ENCODE measurements around the gene HARS1. TPM values are rescaled to one million over a fixed set of nuclear protein-coding genes. Genes with fewer than 3 reads are reported as not detected.

Gene HARS1
- total RNA-seq, 5 donors from 2014 or later (not counting 1 experiment from before 2014, with no cell fraction given): 55.8 to 71.1 (median 70.0) TPM

DNA sequence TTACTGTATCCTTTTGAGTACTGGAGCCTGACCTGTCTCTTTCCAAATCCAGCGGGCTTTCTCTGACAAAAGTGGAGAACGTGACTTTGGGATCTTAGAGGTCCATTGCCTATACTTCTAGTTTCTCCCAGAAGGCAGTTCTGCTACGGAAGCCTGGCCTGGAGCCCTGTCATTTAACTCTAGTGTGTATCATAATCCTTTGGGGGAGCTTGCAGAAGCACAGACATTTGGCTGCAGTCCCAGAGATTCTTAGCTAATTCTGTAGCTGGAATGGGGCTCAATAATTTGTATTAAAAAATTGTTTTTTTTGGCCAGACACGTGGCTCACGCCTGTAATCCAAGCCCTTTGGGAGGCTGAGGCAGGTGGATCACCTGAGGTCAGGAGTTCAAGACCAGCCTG lies 3.1 kb upstream of the HARS1 start:
- POLR2A ChIA-PET: interaction anchor here (0.5 to 0.8 kb wide), 4 partner anchors 9 to 392 kb away, joined by 3 to 5 read pairs (median 3); no protein-coding TSS in a partner anchor
- peaks cover 34 to 45% (median 36%) of the 10 kb centered on the region in 3 donors for H3K4me1 Mint-ChIP-seq
- H3K27ac Mint-ChIP-seq: no peak overlapping the region
- Histone ChIP-seq H3K27ac (ENCODE audit: low read length) (no peak overlapping the region), H3K4me1 (ENCODE audit: control insufficient read depth in 1 of 2, extremely low read depth in 1 of 2, insufficient read depth in 2 of 2, low read length in 2 of 2) (peaks cover 17 to 21% of the 10 kb centered on the region in 2 experiments), H3K4me3 (ENCODE audit: control insufficient read depth in 1 of 2, extremely low read depth in 1 of 2, low read length in 1 of 2) (no peak overlapping the region), H3K27me3 (replicated peaks in 1 of 2; ENCODE audit: control insufficient read depth in 2 of 2, extremely low read depth in 1 of 2, insufficient read depth in 2 of 2, low read length in 1 of 2) (no peaks in the 10 kb centered on the region), H3K9me3 (no peaks in the 10 kb centered on the region), H3K36me3 (ENCODE audit: control insufficient read depth in 2 of 2, extremely low read depth in 1 of 2, insufficient read depth in 1 of 2, low read length in 1 of 2) (peaks cover 18 to 59% of the 10 kb centered on the region in 2 donors)
- no peak for DNase-seq
- no peak overlapping the region for H3K4me3 Mint-ChIP-seq
- no peak for ATAC-seq (replicated peaks in 1 of 4)
- CTCF ChIA-PET: no interaction called here
- 95% methylated on average over 4 of the region's 5 CpGs for WGBS (ENCODE audit: insufficient coverage)
- H3K9me3 Mint-ChIP-seq: no peaks in the 10 kb centered on the region
- H3K27me3 Mint-ChIP-seq: no peaks in the 10 kb centered on the region
- peaks cover 50% of the 10 kb centered on the region for H3K36me3 Mint-ChIP-seq

DNA sequence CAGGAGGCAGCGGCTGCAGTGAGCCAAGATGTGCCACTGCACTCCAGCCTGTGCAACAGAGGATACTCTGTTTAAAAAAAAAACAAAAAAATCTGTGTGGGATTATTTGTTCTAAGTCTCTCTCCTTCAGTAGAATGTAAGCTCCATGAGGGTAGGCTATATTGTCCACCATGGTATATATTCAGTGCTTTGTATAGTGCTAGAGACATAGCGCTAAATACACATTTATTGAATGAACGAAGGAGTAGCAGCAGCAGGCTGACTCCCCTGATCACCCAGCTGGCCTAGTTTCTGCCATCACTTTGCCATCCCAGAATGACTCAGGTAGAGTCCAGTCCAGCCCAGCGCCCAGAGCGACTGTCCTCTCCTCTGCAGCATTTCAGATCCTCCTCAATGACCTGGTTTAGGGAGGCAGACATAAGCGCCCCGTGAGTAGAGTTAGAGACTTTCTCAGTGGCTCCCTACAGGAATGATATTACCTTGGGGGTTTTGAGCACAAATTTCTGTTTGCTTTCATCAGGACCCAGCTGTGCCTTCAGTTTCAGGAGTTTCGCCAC lies 716 bp downstream of the HARS1 start:
- DNase-seq (no peak), ATAC-seq (replicated peaks in 1 of 4) (no peak)
- Mint-ChIP-seq H3K4me3 (peak overlapping the region; percentile 99 to 100 (median 99)), H3K27me3 (no peaks in the 10 kb centered on the region), H3K36me3 (peaks cover 29% of the 10 kb centered on the region), H3K27ac (peak overlapping the region; percentile 99), H3K9me3 (no peaks in the 10 kb centered on the region), H3K4me1 (peaks cover 47 to 50% (median 50%) of the 10 kb centered on the region in 3 donors)
- ChIA-PET POLR2A (interaction anchor here (0.6 to 1.5 kb wide), 5 partner anchors 10 to 133 kb away, joined by 3 to 6 read pairs (median 3); partner anchors contain the start of genes ZMAT2 (in 2 of the 2), IK (in 1 of the 2), NDUFA2 (in 1 of the 2) and SRA1 (in 1 of the 2)), CTCF (interaction anchor here in 1 of 2 donors (0.6 to 1.8 kb wide), 4 partner anchors 10 to 221 kb away, joined by 3 to 13 read pairs (median 6); partner anchors contain the start of genes IK, NDUFA2 and ZMAT2)
- Histone ChIP-seq H3K9me3 (no peaks in the 10 kb centered on the region), H3K27me3 (replicated peaks in 1 of 2; ENCODE audit: control insufficient read depth in 2 of 2, extremely low read depth in 1 of 2, insufficient read depth in 2 of 2, low read length in 1 of 2) (no peaks in the 10 kb centered on the region), H3K27ac (ENCODE audit: low read length) (peak overlapping the region; percentile 75), H3K36me3 (ENCODE audit: control insufficient read depth in 2 of 2, extremely low read depth in 1 of 2, insufficient read depth in 1 of 2, low read length in 1 of 2) (peaks cover 7 to 37% of the 10 kb centered on the region in 2 donors), H3K4me1 (ENCODE audit: control insufficient read depth in 1 of 2, extremely low read depth in 1 of 2, insufficient read depth in 2 of 2, low read length in 2 of 2) (peaks cover 17 to 24% of the 10 kb centered on the region in 2 experiments), H3K4me3 (ENCODE audit: control insufficient read depth in 1 of 2, extremely low read depth in 1 of 2, low read length in 1 of 2) (peak overlapping the region; percentile 85 to 95)
- WGBS (ENCODE audit: insufficient coverage): 63% methylated on average over 3 of the region's 8 CpGs

DNA sequence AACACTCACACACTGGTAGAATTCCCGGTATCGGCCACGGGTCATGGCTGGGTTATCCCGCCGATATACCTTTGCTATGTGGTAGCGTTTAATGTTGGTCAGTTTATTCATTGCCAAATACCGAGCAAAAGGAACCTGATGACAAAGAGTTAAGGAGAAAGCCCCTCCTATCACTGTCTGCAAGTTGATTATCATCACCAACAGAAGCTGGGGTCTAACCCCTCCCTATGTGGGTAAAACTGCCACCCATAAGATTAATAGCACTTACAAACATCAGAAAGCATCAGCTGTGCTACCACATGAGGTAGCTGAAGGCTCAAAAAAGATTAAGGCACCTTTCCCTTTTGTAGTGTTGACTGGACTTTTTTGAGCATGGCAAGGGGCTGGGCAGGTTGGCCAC lies 12.2 kb downstream of the HARS1 start:
- DNase-seq (no peak), ATAC-seq (replicated peaks in 1 of 4) (no peak)
- Histone ChIP-seq H3K4me3 (ENCODE audit: control insufficient read depth in 1 of 2, extremely low read depth in 1 of 2, low read length in 1 of 2) (no peak overlapping the region), H3K36me3 (ENCODE audit: control insufficient read depth in 2 of 2, extremely low read depth in 1 of 2, insufficient read depth in 1 of 2, low read length in 1 of 2) (peaks cover 4 to 86% of the 10 kb centered on the region in 2 donors), H3K9me3 (no peaks in the 10 kb centered on the region), H3K4me1 (ENCODE audit: control insufficient read depth in 1 of 2, extremely low read depth in 1 of 2, insufficient read depth in 2 of 2, low read length in 2 of 2) (no peaks in the 10 kb centered on the region), H3K27me3 (replicated peaks in 1 of 2; ENCODE audit: control insufficient read depth in 2 of 2, extremely low read depth in 1 of 2, insufficient read depth in 2 of 2, low read length in 1 of 2) (no peaks in the 10 kb centered on the region), H3K27ac (ENCODE audit: low read length) (no peak overlapping the region)
- H3K9me3 Mint-ChIP-seq: no peaks in the 10 kb centered on the region
- WGBS (ENCODE audit: insufficient coverage): 100% methylated on average over 1 of the region's 7 CpGs
- POLR2A ChIA-PET: interaction anchor here in 1 of 2 donors (0.5 kb wide), 1 partner anchor 8 kb away, joined by 3 read pairs; no protein-coding TSS in a partner anchor
- H3K27ac Mint-ChIP-seq: no peak overlapping the region
- no peak overlapping the region for H3K4me3 Mint-ChIP-seq
- H3K36me3 Mint-ChIP-seq: peaks cover 58% of the 10 kb centered on the region
- H3K4me1 Mint-ChIP-seq: no peaks in the 10 kb centered on the region
- no peaks in the 10 kb centered on the region for H3K27me3 Mint-ChIP-seq
- CTCF ChIA-PET: interaction anchor here in 1 of 2 donors (0.6 kb wide), 1 partner anchor 19 kb away, joined by 3 read pairs; no protein-coding TSS in a partner anchor

DNA sequence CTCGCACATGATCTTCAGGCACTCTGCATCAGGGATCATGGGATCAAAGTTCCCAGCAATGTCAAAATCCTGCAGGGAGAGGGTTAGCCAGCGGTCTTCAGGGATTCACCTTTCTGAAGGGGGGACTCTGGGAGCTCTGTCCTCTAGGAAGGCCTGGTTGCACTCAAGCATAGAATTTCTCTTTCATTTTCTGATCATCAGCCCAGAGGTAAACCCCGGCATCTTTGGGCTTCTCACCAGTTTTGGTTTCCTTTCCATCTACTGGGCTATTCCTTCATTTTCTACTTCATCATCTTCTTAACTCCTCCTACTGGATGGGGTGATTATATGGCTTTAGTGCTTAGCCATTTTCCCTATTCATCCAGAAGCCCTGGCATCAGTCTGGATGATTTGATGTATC lies 13.2 kb downstream of the HARS1 start:
- no peaks in the 10 kb centered on the region for H3K4me1 Mint-ChIP-seq
- H3K27me3 Mint-ChIP-seq: no peaks in the 10 kb centered on the region
- no peak overlapping the region for H3K4me3 Mint-ChIP-seq
- DNase-seq (no peak), ATAC-seq (replicated peaks in 1 of 4) (no peak)
- Histone ChIP-seq H3K27me3 (replicated peaks in 1 of 2; ENCODE audit: control insufficient read depth in 2 of 2, extremely low read depth in 1 of 2, insufficient read depth in 2 of 2, low read length in 1 of 2) (no peaks in the 10 kb centered on the region), H3K9me3 (no peaks in the 10 kb centered on the region), H3K27ac (ENCODE audit: low read length) (no peak overlapping the region), H3K36me3 (ENCODE audit: control insufficient read depth in 2 of 2, extremely low read depth in 1 of 2, insufficient read depth in 1 of 2, low read length in 1 of 2) (peaks cover 8 to 91% of the 10 kb centered on the region in 2 donors), H3K4me1 (ENCODE audit: control insufficient read depth in 1 of 2, extremely low read depth in 1 of 2, insufficient read depth in 2 of 2, low read length in 2 of 2) (no peaks in the 10 kb centered on the region), H3K4me3 (ENCODE audit: control insufficient read depth in 1 of 2, extremely low read depth in 1 of 2, low read length in 1 of 2) (no peak overlapping the region)
- 100% methylated on average over 1 of the region's 3 CpGs for WGBS (ENCODE audit: insufficient coverage)
- ChIA-PET POLR2A (no interaction called here), CTCF (no interaction called here)
- H3K27ac Mint-ChIP-seq: no peak overlapping the region
- no peaks in the 10 kb centered on the region for H3K9me3 Mint-ChIP-seq
- peaks cover 55% of the 10 kb centered on the region for H3K36me3 Mint-ChIP-seq

DNA sequence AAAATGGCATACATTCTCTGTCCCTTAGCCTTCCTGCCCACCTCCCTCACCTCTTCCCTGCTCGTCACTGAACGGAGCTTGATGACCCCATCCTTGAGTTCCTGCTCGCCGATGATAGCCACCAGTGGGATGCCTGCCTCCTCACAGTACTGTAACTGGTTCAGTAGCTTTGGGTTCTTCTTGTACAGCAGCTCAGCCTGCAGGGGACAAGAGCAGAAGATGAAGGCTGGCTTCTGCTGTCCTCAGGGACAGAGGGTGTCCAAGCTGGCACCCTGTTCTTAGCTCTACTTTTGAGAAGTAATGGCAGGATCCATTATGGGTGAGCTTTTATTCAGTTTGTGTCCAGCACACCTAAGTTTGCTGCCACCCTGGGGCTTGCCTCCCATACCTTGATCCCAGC lies 16.5 kb downstream of the HARS1 start:
- no peak overlapping the region for H3K27ac ChIP-seq (ENCODE audit: low read length)
- H3K9me3 ChIP-seq: no peaks in the 10 kb centered on the region
- Mint-ChIP-seq H3K4me3 (no peak overlapping the region), H3K9me3 (no peaks in the 10 kb centered on the region), H3K36me3 (peaks cover 50% of the 10 kb centered on the region), H3K27ac (peak overlapping the region in 1 of 2 donors; percentile 0), H3K4me1 (no peaks in the 10 kb centered on the region), H3K27me3 (no peaks in the 10 kb centered on the region)
- ChIA-PET CTCF (interaction anchor here (0.6 to 0.7 kb wide), 4 partner anchors 281 to 558 kb away, joined by 3 to 5 read pairs (median 4); no protein-coding TSS in a partner anchor), POLR2A (interaction anchor here in 1 of 2 donors (0.8 kb wide), 1 partner anchor 9 kb away, joined by 4 read pairs; the partner anchor contains the start of gene WDR55)
- H3K4me1 ChIP-seq (ENCODE audit: control insufficient read depth in 1 of 2, extremely low read depth in 1 of 2, insufficient read depth in 2 of 2, low read length in 2 of 2): no peaks in the 10 kb centered on the region
- WGBS (ENCODE audit: insufficient coverage): 97% methylated on average over 4 of the region's 4 CpGs
- H3K36me3 ChIP-seq (ENCODE audit: control insufficient read depth in 2 of 2, extremely low read depth in 1 of 2, insufficient read depth in 1 of 2, low read length in 1 of 2): peaks cover 10 to 84% of the 10 kb centered on the region in 2 donors
- ATAC-seq (replicated peaks in 1 of 4) (no peak), DNase-seq (no peak)
- H3K27me3 ChIP-seq (replicated peaks in 1 of 2; ENCODE audit: control insufficient read depth in 2 of 2, extremely low read depth in 1 of 2, insufficient read depth in 2 of 2, low read length in 1 of 2): no peaks in the 10 kb centered on the region
- no peak overlapping the region for H3K4me3 ChIP-seq (ENCODE audit: control insufficient read depth in 1 of 2, extremely low read depth in 1 of 2, low read length in 1 of 2)

DNA sequence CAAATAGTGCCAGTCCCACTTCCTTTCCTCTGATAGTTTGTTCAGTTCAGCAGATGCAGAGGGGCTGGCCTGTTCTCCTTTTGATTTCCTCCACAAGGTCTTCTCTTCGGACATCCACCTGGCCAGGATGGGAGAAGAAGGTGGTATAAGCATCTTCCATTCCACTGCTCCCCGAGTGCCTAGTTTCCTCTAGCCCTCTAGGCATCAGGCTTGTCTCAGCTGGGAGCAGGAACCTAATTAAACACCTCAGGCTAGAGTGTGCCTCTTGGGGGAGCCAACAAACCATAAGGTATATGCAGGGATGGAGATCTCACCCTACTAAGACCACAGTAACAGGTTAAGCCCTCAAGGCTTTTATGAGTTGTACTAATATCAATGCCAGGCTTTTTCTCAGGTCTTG lies 17.0 kb downstream of the HARS1 start:
- no peak for ATAC-seq (replicated peaks in 1 of 4)
- Histone ChIP-seq H3K4me1 (ENCODE audit: control insufficient read depth in 1 of 2, extremely low read depth in 1 of 2, insufficient read depth in 2 of 2, low read length in 2 of 2) (no peaks in the 10 kb centered on the region), H3K27ac (ENCODE audit: low read length) (no peak overlapping the region), H3K36me3 (ENCODE audit: control insufficient read depth in 2 of 2, extremely low read depth in 1 of 2, insufficient read depth in 1 of 2, low read length in 1 of 2) (peaks cover 10 to 84% of the 10 kb centered on the region in 2 donors), H3K4me3 (ENCODE audit: control insufficient read depth in 1 of 2, extremely low read depth in 1 of 2, low read length in 1 of 2) (no peak overlapping the region), H3K9me3 (no peaks in the 10 kb centered on the region), H3K27me3 (replicated peaks in 1 of 2; ENCODE audit: control insufficient read depth in 2 of 2, extremely low read depth in 1 of 2, insufficient read depth in 2 of 2, low read length in 1 of 2) (no peaks in the 10 kb centered on the region)
- WGBS (ENCODE audit: insufficient coverage): no CpG with 5 or more reads among the region's 2 CpGs
- Mint-ChIP-seq H3K27me3 (no peaks in the 10 kb centered on the region), H3K27ac (peak overlapping the region in 1 of 2 donors; percentile 0), H3K4me1 (no peaks in the 10 kb centered on the region), H3K36me3 (peaks cover 54% of the 10 kb centered on the region), H3K4me3 (no peak overlapping the region), H3K9me3 (no peaks in the 10 kb centered on the region)
- POLR2A ChIA-PET: interaction anchor here in 1 of 2 donors (0.8 kb wide), 1 partner anchor 9 kb away, joined by 4 read pairs; the partner anchor contains the start of gene WDR55
- CTCF ChIA-PET: no interaction called here
- no peak for DNase-seq
